Ovary (tissue), 9 donors: ENCODE data around the gene CAMTA1. TPM values are rescaled to one million over a fixed set of nuclear protein-coding genes. Genes with fewer than 3 reads are reported as not detected.

Source experiments
- DNase-seq, 5 donors: peaks; one replicate each; pipeline ENCODE4 v3.0.0-alpha.2; 2019 to 2020
- H3K27ac ChIP-seq, 2 donors: fragments of 200-600 bp; one replicate each; pipeline versions ENCODE4 v1.5.1 to v1.8.0; 2019 to 2022
- H3K27me3 ChIP-seq: fragments of 200-600 bp; one replicate; pipeline ENCODE4 v1.8.0; 2022
- H3K36me3 ChIP-seq: fragments of 200-600 bp; sonication (generic); one replicate; pipeline ENCODE4 v1.5.1; 2019
- H3K4me1 ChIP-seq: one replicate; pipeline ENCODE4 v1.8.1; 2013; ENCODE audit warnings: mild to moderate bottlenecking, moderate library complexity; ENCODE audit not compliant: insufficient read depth
- H3K4me3 ChIP-seq: fragments of 200-600 bp; sonication (generic); one replicate; pipeline ENCODE4 v1.5.1; 2017
- H3K9me3 ChIP-seq, 2 donors: fragments of 200-600 bp in 1 of 2; sonication (generic) in 1 of 2; one replicate each; pipeline versions ENCODE4 v1.5.1 to v1.8.1; 2013 to 2019; ENCODE audit warnings: mild to moderate bottlenecking in 1 of 2, moderate library complexity in 1 of 2
- CTCF ChIP-seq, 3 donors: fragments of 450-650 bp in 2 of 3; fragments of 200-600 bp in 1 of 3; IDR thresholded peaks; one replicate each; pipeline versions ENCODE4 v1.5.1 to v1.8.0; 2016 to 2022; ENCODE audit warnings: antibody characterized with exemption in 3 of 3, mild to moderate bottlenecking in 1 of 3
- EP300 ChIP-seq: sonication (generic); formaldehyde crosslinking; IDR thresholded peaks from one replicate; pipeline ENCODE4 v1.6.1; 2017; ENCODE audit warnings: antibody characterized with exemption
- POLR2A ChIP-seq: fragments of 450-650 bp; IDR thresholded peaks from one replicate; pipeline ENCODE4 v1.6.1; 2017; ENCODE audit warnings: antibody characterized with exemption, mild to moderate bottlenecking, moderate library complexity
- WGBS, 3 donors: extraction: QIAGEN DNeasy Blood & Tissue Kit in 1 of 3; methylation state at CpG; one replicate each; pipeline versions ENCODE4 v1.1.5 to v1.1.7; 2013 to 2017; 5-methylcytosine and 5-hydroxymethylcytosine counted together
- intact Hi-C, 4 donors: fragments of 100-400 bp; cut with DNase I; formaldehyde crosslinking; loops; one replicate each; pipeline versions ENCODE4 v1.11.0 to v1.15.1; 2022 to 2023
- polyA plus RNA-seq, 2 donors: library from polyadenylated mRNA; stranded (reverse); fragments of 200-250 nt in 1 of 2; fragments of 350-450 nt in 1 of 2; fragmentation: Illumina TruSeq in 1 of 2; extraction: RNeasy Lipid Tissue Mini Kit (QIAGEN cat#74804) in 1 of 2; gene quantifications; one replicate each; pipeline ENCODE4 v1.2.3, GENCODE V29; 2013 to 2014
- total RNA-seq, 7 donors: library from RNA; depleted of rRNA in 2 of 7; stranded (reverse); fragments of >200 nt in 2 of 7; fragmentation: NEBNext Ultra II Directional in 3 of 7; extraction: Animal tissue kit (Norgen Biotek cat#: 25700) in 3 of 7; gene quantifications; one replicate each; pipeline versions ENCODE4 v1.1.0 to v1.2.4, GENCODE V29; 2016 to 2023
- donor health status: DM: no; HTN: no; CAD: no; lungs with moderate emphysema.
- donor health status: DM: no; HTN: no; CAD: no.
- donor health status: Bipolar disorder and iron deficiency.
- donor health status: DM: yes; HTN: yes; CAD: no.
- donor health status: DM: no; HTN: no; CAD: no.
- donor health status: DM: yes; HTN: yes; CAD: no.

The CAMTA1 gene
- total and polyA plus RNA-seq, 9 donors: 51.1 to 150 (median 67.4) TPM

DNA sequence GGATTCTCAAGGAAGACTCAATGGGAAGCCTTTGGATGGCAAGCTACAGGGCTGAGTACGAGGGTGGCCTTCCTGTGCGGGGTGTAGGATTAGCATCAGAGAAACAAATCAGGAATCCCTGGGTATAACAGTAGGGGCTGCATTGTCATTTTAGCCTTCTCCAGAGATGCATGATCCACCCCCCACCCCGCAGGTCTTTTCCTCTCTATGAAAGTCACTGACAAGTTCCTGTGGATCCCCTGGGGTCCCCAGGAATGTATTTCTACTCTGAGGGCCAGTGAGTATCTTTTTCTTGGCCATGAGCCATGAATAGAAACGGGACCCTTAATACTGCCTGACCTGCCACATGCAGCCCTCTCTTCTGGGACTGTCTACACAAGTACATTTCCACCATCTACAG, 512.9 kb downstream of the CAMTA1 start:
- TF ChIP-seq EP300 (no peak), CTCF (IDR thresholded peaks at IDR 0.05) (no peak), POLR2A (no peak)
- DNase-seq: no peak
- Histone ChIP-seq H3K4me3 (no peak overlapping the region), H3K27ac (no peak overlapping the region), H3K36me3 (no peaks in the 10 kb centered on the region), H3K27me3 (no peaks in the 10 kb centered on the region), H3K9me3 (no peaks in the 10 kb centered on the region), H3K4me1 (peaks cover 5% of the 10 kb centered on the region)
- intact Hi-C loops: no loop called here
- WGBS, 3 donors: 66 to 75% (median 73%) methylated on average over 4 of the region's 4 CpGs

DNA sequence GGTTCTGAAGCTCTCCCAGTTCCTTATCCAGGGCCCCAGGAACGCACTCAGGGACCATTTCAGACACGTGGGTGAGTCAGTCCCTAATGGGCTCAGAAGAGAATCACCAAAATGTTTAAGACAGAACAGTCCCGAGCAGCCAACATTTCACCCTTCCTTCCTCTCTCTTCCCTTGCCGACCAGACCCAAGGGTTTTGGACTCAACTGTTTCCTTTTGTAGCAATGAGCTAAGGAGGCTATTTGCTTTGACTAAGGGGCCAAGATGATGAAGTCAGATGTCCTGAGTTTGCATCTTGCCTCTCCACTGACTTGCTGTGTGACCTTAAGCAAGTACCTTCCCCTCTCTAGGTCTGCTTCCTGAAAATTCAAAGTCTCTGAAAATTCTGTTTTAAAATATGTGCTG, 513.5 kb downstream of the CAMTA1 start:
- H3K4me1 ChIP-seq: peaks cover 5% of the 10 kb centered on the region
- no peaks in the 10 kb centered on the region for H3K27me3 ChIP-seq
- H3K9me3 ChIP-seq: no peaks in the 10 kb centered on the region
- no peaks in the 10 kb centered on the region for H3K36me3 ChIP-seq
- intact Hi-C loops: no loop called here
- no peak overlapping the region for H3K4me3 ChIP-seq
- DNase-seq: no peak
- 19 to 30% (median 26%) methylated on average over 4 of the region's 4 CpGs for WGBS, 3 donors
- H3K27ac ChIP-seq: no peak overlapping the region
- TF ChIP-seq EP300: no peak
- TF ChIP-seq POLR2A: no peak
- TF ChIP-seq CTCF (IDR thresholded peaks at IDR 0.05): no peak

DNA sequence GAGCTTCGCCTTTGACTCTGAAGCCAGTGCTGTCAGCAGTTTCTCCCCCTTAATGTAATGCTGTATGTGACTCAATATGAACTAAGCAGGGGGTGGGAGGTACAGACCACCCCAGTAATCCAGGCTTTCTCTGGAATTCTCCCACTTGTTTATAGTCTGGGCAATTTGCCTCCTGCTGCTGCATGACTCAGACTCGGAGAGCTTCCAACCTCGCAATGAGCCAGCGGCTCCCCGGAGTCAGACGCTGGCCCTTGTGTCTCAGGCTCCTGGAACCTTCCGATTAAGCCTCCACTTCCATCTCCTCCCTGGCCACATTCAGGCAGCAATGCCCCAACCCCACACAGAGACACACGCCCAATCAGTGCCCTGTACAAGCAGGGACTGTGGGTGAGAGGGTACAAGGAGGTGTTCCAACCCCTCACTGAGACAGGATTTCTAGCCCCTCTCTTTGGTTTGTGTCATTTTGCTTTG, 514.1 kb downstream of the CAMTA1 start:
- Histone ChIP-seq H3K4me1 (peaks cover 5% of the 10 kb centered on the region), H3K4me3 (no peak overlapping the region), H3K27ac (no peak overlapping the region), H3K9me3 (no peaks in the 10 kb centered on the region), H3K27me3 (no peaks in the 10 kb centered on the region), H3K36me3 (no peaks in the 10 kb centered on the region)
- intact Hi-C loops: no loop called here
- DNase-seq: peak; percentile 48 to 76 (median 61)
- 2 to 4% (median 3%) methylated on average over 8 of the region's 8 CpGs for WGBS, 3 donors
- TF ChIP-seq EP300 (no peak), POLR2A (no peak), CTCF (IDR thresholded peaks at IDR 0.05) (no peak)

DNA sequence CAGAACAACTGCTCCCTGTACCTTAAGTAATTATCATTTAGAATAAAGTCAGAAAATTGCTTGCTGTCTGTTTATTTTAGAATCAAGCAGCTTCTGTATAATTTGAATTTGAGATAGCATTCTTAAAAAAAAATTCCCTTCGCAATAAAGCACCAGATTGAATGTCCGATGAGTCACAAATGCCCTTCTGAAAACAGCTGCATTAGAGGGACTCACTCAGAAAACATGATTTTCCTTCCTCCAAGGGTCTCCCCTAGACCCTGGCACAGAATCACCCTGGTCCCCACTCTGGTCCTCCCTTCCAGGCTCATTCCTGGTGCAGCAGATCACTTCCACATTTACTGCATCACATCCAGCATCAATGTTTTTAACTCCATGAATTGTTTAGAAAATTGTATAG, 514.7 kb downstream of the CAMTA1 start:
- peaks cover 5% of the 10 kb centered on the region for H3K4me1 ChIP-seq
- TF ChIP-seq POLR2A (no peak), EP300 (no peak), CTCF (IDR thresholded peaks at IDR 0.05) (no peak)
- H3K27ac ChIP-seq: no peak overlapping the region
- H3K36me3 ChIP-seq: no peaks in the 10 kb centered on the region
- 28 to 33% (median 29%) methylated on average over 2 of the region's 2 CpGs for WGBS, 3 donors
- intact Hi-C loops: no loop called here
- H3K9me3 ChIP-seq: no peaks in the 10 kb centered on the region
- H3K4me3 ChIP-seq: no peak overlapping the region
- no peaks in the 10 kb centered on the region for H3K27me3 ChIP-seq
- no peak for DNase-seq
